IPS-NIHi7 (cell line): ENCODE results near the gene STARD13.

Experiments used
- DNase-seq: peaks from one replicate; pipeline ENCODE4 v3.0.0; 2012; ENCODE audit warnings: mixed read lengths; ENCODE audit errors: extremely low spot score

STARD13 gene

GRCh38 chr13:33092073-33092987 is 193.2 kb downstream of the STARD13 start:
- DNase-seq = no peak

DNA sequence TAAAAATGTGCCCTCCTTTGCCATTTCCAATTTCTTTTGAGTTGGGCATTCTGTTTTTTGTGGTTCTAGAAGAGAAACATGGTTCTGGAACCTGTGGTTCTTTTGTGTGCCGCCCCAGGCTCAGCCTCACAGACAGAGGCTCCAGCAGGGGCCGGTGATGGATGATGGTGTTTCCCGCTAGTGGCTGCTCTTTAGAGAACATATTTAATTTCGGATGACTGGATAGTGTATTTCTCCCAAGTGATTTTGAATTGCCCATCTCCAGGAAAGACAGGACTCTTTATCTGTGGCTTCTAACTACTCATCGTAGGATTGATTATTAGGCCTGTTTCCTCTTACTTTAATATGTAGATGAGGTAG is 194.2 kb downstream of the STARD13 start:
- DNase-seq = no peak

DNA sequence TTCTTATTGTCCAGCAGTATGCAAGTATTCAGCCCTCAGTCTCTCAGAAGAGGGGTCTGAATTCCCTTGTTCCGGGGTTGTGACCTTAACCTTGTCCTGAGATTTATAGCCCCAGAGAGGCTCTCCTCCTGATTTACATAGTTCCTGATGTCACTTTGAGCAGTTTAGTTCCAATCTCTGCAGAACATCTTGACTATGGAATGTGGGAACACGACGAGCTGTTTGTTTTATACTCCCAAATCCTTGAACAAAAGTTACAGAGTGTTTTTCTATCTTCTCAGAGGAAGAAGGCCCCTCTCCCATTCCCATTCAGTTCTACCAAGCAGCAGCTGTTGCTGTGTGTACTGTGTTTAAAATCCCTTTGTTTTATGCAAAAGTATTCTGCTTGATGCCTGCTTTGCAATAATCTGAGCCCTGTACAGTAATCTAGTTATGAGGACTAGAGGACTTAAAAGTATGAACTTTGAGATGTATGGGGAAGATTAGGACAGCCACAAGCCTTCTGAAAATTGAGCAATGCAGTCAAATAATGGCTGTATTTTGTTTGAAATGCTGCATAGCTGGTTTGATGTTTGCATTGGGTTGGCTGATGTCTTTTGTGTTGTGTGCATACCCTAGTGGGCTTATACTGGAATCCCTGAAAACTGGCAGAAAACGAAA is 194.7 kb downstream of the STARD13 start:
- no peak for DNase-seq

DNA sequence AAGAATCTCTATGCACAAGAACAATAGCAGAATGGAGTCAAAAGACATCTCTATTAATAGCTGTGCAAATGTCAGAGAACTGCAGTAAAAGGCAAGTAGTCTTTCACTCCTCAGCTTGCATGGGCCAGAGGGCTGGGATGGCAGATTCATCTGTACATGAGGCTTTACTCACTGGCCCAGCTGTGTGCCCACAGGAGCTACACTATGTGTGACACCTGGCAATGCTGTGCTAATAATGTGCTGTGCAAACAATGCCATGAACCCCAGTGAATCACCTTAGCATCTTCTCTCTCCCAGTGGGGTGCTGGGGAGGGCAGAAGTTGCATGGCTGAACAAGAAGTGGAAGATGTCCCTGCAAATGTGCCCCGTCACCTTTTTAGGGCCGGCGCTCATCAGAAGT is 196.2 kb downstream of the STARD13 start:
- DNase-seq = no peak

DNA sequence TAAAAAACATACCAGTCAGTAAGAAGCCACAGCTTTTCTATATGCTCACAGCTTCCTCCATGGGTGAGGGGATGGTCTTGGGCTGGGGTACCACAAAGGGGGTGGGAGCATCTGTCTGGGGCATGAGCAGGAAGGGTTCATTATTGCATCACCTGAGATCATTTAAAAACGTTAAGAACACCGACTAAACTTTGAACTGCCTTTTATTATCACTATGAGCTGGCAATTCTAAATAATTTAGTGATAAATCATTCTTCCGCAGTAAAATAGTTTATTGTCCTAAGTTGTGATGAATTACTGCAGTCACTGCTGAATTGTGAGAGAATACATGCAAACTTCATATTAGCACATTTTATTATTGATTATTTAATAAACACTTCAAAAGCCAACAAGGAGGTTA is 197.8 kb downstream of the STARD13 start:
- no peak for DNase-seq

GRCh38 chr13:33087091-33087490 is 198.5 kb downstream of the STARD13 start:
- DNase-seq = no peak

- DNase-seq = no peak
Observed at GRCh38 chr13:33083054-33083453, 202.5 kb downstream of the STARD13 start.

GRCh38 chr13:33081666-33082065 is 203.9 kb downstream of the STARD13 start:
- DNase-seq = no peak

DNA sequence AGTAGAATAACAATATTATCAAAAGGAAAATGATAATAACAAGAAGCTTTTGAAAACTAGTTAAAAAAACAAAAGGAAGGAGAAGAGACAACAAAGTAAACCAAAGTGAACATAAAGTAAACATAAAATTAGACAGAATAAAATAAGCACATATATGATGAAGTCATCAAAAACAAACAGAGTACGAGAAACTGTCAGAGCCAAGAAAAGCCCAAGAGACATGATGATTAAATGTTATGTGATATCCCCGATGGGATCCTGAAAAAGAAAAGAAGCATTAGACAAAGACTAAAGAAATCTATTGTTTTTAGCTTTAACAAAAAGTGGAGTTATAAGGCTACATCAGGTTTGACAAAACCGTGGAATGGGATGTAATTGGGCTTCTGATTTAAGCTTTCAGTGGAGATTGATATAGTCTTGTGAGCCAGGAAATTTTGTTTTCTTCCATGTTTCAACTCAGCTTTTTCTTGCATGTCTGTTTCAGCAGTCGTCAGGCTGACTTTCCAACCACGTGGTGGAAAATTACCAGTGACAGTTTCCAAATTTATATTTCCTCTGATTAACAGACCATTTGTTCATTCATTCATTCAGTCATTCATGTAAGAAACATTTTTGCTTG is 204.5 kb downstream of the STARD13 start:
- DNase-seq = no peak

- DNase-seq = no peak
Observed at GRCh38 chr13:33079960-33080359, 205.6 kb downstream of the STARD13 start.

GRCh38 chr13:33078263-33078662 is 207.3 kb downstream of the STARD13 start:
- DNase-seq = no peak

DNA sequence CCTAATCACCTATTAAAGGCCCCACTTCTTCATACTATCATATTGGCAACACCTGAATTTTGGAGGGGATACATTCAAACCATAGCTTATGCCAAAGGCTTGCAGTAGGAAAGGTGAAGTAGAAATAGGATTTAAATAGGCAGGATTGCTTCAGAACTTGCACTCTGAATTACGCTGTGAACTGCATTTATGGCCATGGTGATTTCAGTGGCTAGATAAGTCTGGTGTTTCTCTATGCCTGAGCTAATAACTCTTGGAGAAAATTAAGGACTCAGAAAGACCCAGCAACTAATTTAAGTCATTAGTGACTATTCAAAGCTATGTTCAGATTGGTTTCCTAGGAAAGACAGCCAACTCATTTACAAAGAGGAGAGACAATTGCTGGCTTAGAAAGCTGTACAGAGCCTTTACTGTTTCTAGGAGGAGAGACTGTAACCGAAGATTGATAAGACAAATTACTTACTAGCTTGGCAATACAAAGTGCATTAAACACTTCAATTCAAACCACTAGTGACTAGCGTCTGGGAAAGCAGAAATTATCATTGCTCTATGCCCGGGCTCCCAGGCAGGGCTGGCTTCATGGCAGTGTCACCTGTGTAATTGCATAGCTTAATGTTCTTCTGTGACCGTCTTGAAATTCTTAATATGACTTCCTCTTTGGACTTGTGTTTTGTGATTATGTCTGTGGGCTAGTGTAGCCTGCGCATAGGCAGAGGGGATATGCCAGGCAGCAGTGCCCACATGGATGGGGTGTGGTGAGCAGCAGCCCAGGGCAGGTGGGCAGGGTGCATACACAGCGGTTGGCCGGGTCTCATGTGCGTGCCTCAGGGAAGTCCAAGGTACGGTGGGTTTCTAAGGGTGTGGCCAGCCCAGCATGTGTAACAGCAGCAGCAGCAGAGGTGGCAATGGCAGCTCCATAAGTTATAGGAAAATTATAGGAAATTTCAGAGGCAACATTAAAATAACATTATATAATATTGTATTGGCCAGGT is 209.3 kb downstream of the STARD13 start:
- DNase-seq = no peak

- no peak for DNase-seq
Observed at GRCh38 chr13:33073338-33073737, 212.2 kb downstream of the STARD13 start.

- DNase-seq = no peak
Observed at GRCh38 chr13:33072759-33073158, 212.8 kb downstream of the STARD13 start.

DNA sequence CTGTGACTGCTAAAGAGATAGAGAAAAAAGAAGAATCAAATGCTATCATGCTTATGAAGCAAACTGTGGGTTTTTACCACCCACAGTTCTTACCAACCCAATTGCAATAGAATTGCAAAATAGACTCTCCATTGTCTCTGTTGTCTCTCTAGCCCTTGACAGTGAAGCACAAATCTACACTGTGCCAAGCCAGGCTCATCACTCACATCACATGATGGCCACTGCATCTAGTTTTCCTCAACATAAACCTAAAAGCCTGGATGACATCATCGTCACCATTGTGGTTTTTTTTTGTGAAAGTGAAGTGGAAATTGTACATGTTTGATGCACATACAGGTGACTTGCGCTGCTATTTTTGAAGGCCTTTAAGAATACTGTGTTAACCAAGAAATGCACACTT is 213.3 kb downstream of the STARD13 start:
- no peak for DNase-seq

DNA sequence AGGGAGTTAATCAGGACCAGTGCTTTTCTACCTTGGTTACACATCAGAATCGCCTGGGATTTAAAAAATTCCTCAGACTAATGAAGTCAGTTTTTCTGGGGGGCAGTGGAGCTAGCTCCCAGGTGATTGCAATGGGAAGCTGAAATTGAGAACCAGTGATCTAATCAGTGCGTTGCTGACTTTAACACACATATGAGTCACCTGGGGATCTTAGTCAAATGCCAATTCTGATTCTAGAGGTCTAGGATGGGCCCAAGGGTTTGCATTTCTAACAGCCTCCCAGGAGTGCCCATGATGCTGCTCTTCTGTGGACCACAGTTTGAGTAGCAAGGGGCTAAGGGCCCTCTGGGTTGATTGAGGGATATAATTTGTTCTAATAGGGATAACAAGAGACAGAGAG is 214.8 kb downstream of the STARD13 start:
- no peak for DNase-seq

- DNase-seq = no peak
Observed at GRCh38 chr13:33069365-33069764, 216.2 kb downstream of the STARD13 start.

GRCh38 chr13:33066329-33066728 is 219.2 kb downstream of the STARD13 start:
- DNase-seq = no peak

DNA sequence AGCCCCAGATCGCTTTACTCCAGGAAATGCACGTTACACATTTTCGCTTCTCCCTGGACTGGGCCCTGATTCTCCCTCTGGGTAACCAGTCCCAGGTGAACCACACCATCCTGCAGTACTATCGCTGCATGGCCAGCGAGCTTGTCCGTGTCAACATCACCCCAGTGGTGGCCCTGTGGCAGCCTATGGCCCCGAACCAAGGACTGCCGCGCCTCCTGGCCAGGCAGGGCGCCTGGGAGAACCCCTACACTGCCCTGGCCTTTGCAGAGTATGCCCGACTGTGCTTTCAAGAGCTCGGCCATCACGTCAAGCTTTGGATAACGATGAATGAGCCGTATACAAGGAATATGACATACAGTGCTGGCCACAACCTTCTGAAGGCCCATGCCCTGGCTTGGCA is 224.7 kb downstream of the STARD13 start:
- no peak for DNase-seq

DNA sequence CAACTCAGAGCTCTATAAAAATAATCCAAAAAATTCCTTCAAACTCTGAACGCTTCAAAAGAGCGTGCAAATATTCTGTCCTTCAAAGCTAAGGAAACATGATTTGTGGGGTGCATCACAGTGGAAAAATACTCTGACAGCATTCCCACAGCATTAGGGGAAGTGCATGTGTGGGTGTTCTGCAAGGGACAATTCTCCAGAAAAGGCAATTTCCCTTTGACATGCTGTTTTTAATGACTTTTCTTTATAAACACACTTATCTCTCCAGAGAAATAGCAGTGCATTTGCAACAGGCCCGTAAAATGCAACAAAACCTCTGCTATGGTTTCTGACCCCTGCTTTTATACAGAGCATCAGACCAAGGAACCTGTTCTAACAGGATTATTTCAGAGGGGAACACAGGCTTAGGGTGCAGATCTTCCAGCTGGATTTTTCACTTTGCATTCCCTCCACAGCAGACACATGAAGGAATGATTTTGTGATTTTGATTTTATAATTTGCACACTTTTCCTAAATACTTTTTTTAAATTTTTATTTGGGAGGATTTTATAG is 226.7 kb downstream of the STARD13 start:
- DNase-seq = no peak
